BLaER1 treated with 17β-estradiol and CSF1 and Interleukin-3, amounts not matched to agents 10 nM and 100 nM (cell line): ENCODE data around the gene MORF4L1.
"Not testable (repeated sequence)": the region's sequence is repeated elsewhere in the genome, so short reads cannot be mapped to it uniquely, and the experiment has no call there.

Experiments used
- H3K27ac ChIP-seq, 11 experiments: shearing (Covaris generic); formaldehyde crosslinking; 2 replicates each; pipeline ENCODE4 v1.8.1; 2022
- H3K27me3 ChIP-seq, 11 experiments: shearing (Covaris generic); formaldehyde crosslinking; 2 replicates each; pipeline ENCODE4 v1.8.1; 2022
- H3K36me3 ChIP-seq, 11 experiments: shearing (Covaris generic); formaldehyde crosslinking; 2 replicates each; pipeline ENCODE4 v1.8.1; 2022
- H3K4me1 ChIP-seq, 10 experiments: shearing (Covaris generic); formaldehyde crosslinking; 2 replicates each; pipeline ENCODE4 v1.8.1; 2022
- H3K4me2 ChIP-seq, 11 experiments: shearing (Covaris generic); formaldehyde crosslinking; 2 replicates each; pipeline ENCODE4 v1.8.1; 2022
- H3K4me3 ChIP-seq, 10 experiments: shearing (Covaris generic); formaldehyde crosslinking; 2 replicates each; pipeline ENCODE4 v1.8.1; 2022
- H3K9ac ChIP-seq, 11 experiments: shearing (Covaris generic); formaldehyde crosslinking; 2 replicates each; pipeline ENCODE4 v1.8.1; 2022
- H3K9me3 ChIP-seq, 11 experiments: shearing (Covaris generic); formaldehyde crosslinking; replicated peaks in 1 of 11; 2 replicates each; pipeline ENCODE4 v1.8.1; 2022
- H4K20me1 ChIP-seq, 11 experiments: shearing (Covaris generic); formaldehyde crosslinking; 2 replicates each; pipeline ENCODE4 v1.8.1; 2022
- Cebpa-rat ChIP-seq, 11 experiments: shearing (Covaris generic); IDR thresholded peaks; 2 replicates each; pipeline ENCODE4 v1.8.1; 2022

Gene MORF4L1

DNA sequence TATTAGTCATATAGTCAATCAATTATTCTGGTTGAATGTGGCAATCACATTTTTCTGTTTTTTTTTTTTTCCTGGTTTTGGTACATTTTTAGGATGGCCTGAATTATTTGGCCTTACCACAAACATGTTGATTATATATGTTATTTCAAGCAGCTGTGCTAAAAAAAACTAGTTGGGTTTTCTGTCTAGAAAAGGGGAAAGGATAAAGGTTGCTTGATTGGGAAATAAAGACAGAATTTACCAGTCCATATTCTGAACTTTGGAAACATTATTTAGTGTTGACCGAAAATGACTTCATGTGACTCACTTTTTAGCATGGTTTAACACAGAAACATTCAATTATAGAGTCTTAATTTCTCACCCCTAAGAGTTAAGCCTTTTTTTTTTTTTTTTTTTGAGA, 8.1 kb downstream of the MORF4L1 start:
- Histone ChIP-seq H3K4me1 (peaks cover 37 to 53% (median 41%) of the 10 kb centered on the region in 10 experiments), H3K27ac (no peak overlapping the region), H3K9ac (no peak overlapping the region), H3K4me3 (no peak overlapping the region), H3K4me2 (no peak overlapping the region), H3K9me3 (no peaks in the 10 kb centered on the region), H3K27me3 (no peaks in the 10 kb centered on the region), H4K20me1 (peaks cover 100% of the 10 kb centered on the region in 11 experiments), H3K36me3 (peaks cover 60 to 81% (median 69%) of the 10 kb centered on the region in 11 experiments)
- TF ChIP-seq Cebpa-rat (IDR thresholded peaks at IDR 0.05): no peak

DNA sequence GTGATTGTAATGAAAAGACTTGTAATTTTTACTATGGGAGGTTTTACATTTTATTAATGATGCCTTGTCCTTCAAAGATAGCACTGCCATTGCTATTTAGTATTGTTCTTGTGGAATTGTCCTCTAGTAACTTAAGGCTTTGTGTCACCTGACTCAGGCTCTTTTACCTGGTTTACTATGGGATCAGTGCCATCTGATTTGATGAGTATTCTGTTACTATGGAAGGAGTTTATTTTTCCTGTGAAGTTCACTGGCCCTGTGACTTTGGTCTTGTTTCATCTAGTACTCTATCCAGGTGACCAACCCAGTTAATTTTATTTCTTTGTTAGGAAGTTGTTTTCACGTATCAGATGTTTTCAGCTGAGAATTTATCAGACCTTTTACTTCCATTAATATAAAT, 9.0 kb downstream of the MORF4L1 start:
- H3K36me3 ChIP-seq: peaks cover 69 to 83% (median 78%) of the 10 kb centered on the region in 11 experiments
- TF ChIP-seq Cebpa-rat (IDR thresholded peaks at IDR 0.05): no peak

DNA sequence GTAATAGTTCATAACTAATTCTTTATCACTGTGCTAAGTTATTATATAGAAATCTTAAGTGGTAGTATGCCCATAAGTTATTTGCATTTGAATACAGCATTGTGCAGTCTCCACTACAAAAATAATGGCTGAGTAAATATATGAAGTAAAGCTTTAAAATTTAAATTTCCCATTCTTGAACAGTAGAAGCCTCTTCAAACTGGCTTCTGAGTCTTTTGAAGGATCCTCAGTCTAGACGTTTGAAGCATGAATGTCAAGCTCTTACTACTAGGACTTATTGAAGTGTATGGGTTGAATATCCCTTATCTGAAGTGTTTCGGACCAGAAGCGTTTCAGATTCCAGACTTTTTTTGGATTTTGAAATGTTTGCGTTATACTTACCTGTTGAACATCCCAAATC, 16.3 kb downstream of the MORF4L1 start:
- no peak overlapping the region for H3K4me3 ChIP-seq
- no peak overlapping the region for H3K27ac ChIP-seq
- H3K9me3 ChIP-seq: no peaks in the 10 kb centered on the region
- no peak overlapping the region for H3K9ac ChIP-seq
- H4K20me1 ChIP-seq: peaks cover 62 to 100% (median 100%) of the 10 kb centered on the region in 11 experiments
- no peak for TF ChIP-seq Cebpa-rat (IDR thresholded peaks at IDR 0.05)
- no peaks in the 10 kb centered on the region for H3K27me3 ChIP-seq
- peaks cover 100% of the 10 kb centered on the region in 11 experiments for H3K36me3 ChIP-seq
- H3K4me2 ChIP-seq: no peak overlapping the region
- no peaks in the 10 kb centered on the region for H3K4me1 ChIP-seq

More for the DNA sequence above, 9.0 kb downstream of the MORF4L1 start:
- H3K27me3 ChIP-seq: no peaks in the 10 kb centered on the region
- H3K4me3 ChIP-seq: no peak overlapping the region
- peaks cover 28 to 44% (median 32%) of the 10 kb centered on the region in 10 experiments for H3K4me1 ChIP-seq
- H3K9ac ChIP-seq: no peak overlapping the region
- H4K20me1 ChIP-seq: peaks cover 99 to 100% (median 100%) of the 10 kb centered on the region in 11 experiments
- H3K4me2 ChIP-seq: no peak overlapping the region
- H3K27ac ChIP-seq: no peak overlapping the region
- H3K9me3 ChIP-seq: no peaks in the 10 kb centered on the region

DNA sequence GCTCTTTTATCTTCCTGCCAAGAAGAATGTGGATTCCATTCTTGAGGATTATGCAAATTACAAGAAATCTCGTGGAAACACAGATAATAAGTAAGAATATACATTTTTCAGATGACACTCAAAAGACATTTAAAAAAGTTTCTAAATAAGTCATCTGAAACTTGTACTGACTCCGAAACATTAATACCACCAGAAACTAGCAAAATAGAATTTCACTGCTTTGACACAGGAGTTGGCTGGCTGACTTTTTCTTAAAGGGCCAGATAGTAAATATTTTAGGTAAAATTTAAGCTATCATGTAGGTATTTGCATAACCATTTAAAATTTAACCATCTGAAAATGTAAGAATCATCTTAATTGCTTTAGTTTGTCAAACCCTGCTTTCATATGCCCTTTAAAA, 20.8 kb downstream of the MORF4L1 start:
- H4K20me1 ChIP-seq: peaks cover 54 to 100% (median 96%) of the 10 kb centered on the region in 11 experiments
- no peak overlapping the region for H3K27ac ChIP-seq
- H3K36me3 ChIP-seq: peaks cover 99 to 100% (median 100%) of the 10 kb centered on the region in 11 experiments
- H3K9me3 ChIP-seq: no peaks in the 10 kb centered on the region
- H3K9ac ChIP-seq: no peak overlapping the region
- no peak overlapping the region for H3K4me2 ChIP-seq
- H3K4me1 ChIP-seq: no peaks in the 10 kb centered on the region
- no peak for TF ChIP-seq Cebpa-rat (IDR thresholded peaks at IDR 0.05)
- no peak overlapping the region for H3K4me3 ChIP-seq
- H3K27me3 ChIP-seq: no peaks in the 10 kb centered on the region

DNA sequence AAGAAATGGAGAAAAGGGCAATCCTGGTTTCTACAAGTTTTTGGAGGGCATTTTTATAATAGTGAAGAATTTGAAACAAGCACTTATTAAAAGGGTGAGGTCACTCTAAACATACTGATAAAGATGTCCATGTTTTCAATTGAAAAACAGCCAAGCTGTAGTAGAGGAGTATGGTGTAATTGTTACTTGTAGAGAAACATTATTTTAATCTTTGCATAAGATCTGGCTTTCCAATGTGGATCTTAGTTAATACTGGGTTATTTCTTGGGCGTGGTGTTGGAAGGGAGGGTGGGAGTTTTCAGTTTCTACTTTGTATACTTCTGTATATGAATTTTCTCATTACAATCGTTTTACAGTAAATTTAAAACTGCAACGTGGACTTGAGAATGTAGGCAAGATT, 22.8 kb downstream of the MORF4L1 start:
- no peaks in the 10 kb centered on the region for H3K27me3 ChIP-seq
- no peak overlapping the region for H3K27ac ChIP-seq
- H3K9me3 ChIP-seq: no peaks in the 10 kb centered on the region
- no peak for TF ChIP-seq Cebpa-rat (IDR thresholded peaks at IDR 0.05)
- no peak overlapping the region for H3K4me2 ChIP-seq
- no peak overlapping the region for H3K4me3 ChIP-seq
- H3K9ac ChIP-seq: no peak overlapping the region
- H4K20me1 ChIP-seq: peaks cover 54 to 100% (median 97%) of the 10 kb centered on the region in 11 experiments
- no peaks in the 10 kb centered on the region for H3K4me1 ChIP-seq
- peaks cover 97 to 100% (median 100%) of the 10 kb centered on the region in 11 experiments for H3K36me3 ChIP-seq

DNA sequence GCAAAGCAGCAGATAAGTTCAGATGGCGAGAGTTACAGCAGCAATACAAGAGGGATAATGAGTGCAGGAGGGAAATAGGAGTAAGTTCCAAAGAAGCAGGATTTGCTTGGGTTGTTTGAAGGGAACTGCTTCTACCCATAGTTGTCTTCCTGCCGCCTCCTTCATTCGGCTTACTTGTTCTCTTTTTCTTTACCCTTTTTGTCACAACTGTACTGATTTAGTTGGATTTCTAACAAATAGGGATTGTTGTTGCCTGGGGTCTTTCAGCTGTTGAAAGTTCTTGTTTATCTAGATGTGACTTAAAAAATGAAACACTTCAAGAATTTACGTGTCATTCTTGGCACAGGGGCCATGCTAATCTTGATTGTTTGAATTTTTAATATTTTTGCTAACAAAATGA, 25.9 kb downstream of the MORF4L1 start:
- no peaks in the 10 kb centered on the region for H3K9me3 ChIP-seq
- H3K4me2 ChIP-seq: no peak overlapping the region
- peaks cover 97 to 100% (median 100%) of the 10 kb centered on the region in 11 experiments for H3K36me3 ChIP-seq
- H4K20me1 ChIP-seq: peaks cover 71 to 100% (median 97%) of the 10 kb centered on the region in 11 experiments
- no peaks in the 10 kb centered on the region for H3K27me3 ChIP-seq
- H3K9ac ChIP-seq: no peak overlapping the region
- no peak for TF ChIP-seq Cebpa-rat (IDR thresholded peaks at IDR 0.05)
- no peak overlapping the region for H3K4me3 ChIP-seq
- peaks cover 0 to 18% (median 0%) of the 10 kb centered on the region in 10 experiments; a peak in 6 of 20 replicates for H3K4me1 ChIP-seq
- no peak overlapping the region for H3K27ac ChIP-seq

DNA sequence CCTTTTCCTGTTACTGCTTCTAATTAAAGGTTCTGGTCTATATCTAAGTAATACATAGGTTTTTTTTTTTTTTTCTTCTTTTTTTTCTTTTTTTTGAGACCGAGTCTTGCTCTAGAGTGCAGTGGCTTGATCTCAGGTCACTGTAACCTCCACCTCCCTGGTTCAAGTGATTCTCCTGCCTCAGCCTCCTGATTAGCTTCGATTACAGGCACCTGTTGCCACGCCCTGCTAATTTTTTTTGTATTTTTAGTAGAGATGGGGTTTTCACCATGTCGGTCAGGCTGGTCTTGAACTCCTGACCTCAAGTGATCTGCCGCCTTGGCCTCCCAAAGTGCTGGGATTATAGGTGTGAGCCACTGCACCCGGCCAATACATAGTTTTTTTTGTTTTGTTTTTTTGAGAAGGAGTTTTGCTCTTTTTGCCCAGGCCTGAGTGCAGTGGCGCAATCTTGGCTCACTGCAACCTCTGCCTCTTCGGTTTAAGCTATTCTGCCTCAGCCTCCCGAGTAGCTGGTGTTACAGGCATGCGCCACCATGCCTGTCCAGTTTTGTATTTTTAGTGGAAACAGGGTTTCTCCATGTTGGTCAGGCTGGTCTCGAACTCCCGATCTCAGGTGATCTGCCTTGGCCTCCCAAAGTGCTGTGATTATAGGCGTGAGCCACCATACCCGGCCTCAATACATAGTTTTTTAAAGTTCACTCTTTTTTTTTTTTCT, 28.3 kb downstream of the MORF4L1 start:
- not testable (repeated sequence) for H3K9ac ChIP-seq, H3K27me3 ChIP-seq, H3K27ac ChIP-seq, H3K4me3 ChIP-seq, H3K9me3 ChIP-seq, H3K4me2 ChIP-seq
- Histone ChIP-seq H4K20me1 (peaks cover 66 to 100% (median 95%) of the 10 kb centered on the region in 11 experiments), H3K4me1 (peaks cover 0 to 18% (median under 1%) of the 10 kb centered on the region in 10 experiments; a peak in 8 of 20 replicates), H3K36me3 (peaks cover 97 to 100% (median 100%) of the 10 kb centered on the region in 11 experiments)

DNA sequence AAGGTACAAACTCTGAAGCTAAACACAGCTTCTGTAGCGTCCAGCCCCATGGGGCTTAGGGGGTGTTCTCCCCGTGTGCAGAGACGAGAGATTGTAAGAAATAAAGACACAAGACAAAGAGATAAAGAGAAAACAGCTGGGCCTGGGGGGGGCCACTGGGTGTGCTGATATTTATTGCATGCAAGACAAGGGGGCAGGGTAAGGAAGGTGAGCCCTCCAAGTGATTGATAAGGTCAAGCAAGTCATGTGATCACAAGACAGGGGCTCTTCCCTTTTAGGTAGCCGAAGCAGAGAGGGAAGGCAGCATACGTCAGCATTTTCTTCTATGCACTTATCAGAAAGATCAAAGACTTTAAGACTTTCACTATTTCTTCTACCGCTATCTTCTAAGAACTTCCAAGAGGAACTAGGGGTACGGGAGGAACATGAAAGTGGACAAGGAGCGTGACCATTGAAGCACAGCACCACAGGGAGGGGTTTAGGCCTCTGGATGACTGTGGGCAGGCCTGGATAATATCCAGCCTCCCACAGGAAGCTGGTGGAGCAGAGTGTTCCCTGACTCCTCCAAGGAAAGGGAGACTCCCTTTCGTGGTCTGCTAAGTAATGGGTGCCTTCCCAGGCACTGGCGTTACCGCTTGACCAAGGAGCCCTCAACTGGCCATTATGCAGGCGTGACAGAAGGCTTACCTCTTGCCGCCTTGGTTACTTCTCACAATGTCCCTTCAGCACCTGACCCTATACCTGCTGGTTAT, 29.8 kb downstream of the MORF4L1 start:
- peaks cover 65 to 100% (median 97%) of the 10 kb centered on the region in 11 experiments for H4K20me1 ChIP-seq
- not testable (repeated sequence) for H3K9ac ChIP-seq, H3K9me3 ChIP-seq, H3K4me2 ChIP-seq, H3K4me3 ChIP-seq, H3K27me3 ChIP-seq, H3K27ac ChIP-seq
- peaks cover 97 to 100% (median 100%) of the 10 kb centered on the region in 11 experiments for H3K36me3 ChIP-seq
- H3K4me1 ChIP-seq: peaks cover 0 to 28% (median 2%) of the 10 kb centered on the region in 10 experiments; a peak in 9 of 20 replicates

DNA sequence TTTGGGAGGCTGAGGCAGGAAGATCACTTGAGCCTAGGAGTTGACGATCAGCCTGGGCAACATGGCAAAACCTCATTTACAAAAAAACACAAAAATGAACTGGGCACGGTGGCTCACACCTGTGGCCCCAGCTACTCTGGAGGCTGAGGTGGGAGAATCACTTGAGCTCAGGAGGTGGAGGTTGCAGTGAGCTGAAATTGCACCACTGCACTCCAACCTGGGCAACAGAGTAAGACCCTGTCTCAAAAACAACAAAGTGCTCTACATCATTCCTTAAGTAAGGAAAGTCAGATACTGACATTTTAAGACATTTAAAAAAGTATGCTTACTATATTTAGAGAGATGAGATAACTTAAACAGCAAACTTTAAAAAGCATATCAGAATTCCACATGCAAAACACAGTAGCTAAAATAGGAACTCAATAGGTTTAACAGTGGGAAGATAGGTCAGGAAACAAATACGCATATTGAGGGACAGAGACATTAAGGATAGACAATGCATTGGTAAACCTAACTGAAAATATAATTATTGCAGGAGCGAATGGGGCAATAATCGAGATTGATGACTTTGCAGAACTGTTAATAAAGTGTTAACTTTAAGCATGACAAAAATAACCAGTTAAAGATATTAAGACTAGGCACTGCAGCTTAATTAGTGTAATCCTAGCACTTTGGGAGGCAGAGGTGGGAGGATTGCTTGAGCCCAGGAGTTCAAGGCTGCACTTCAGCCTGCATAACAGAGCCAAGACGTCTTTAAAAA, 32.1 kb downstream of the MORF4L1 start:
- H3K36me3 ChIP-seq: peaks cover 78 to 97% (median 89%) of the 10 kb centered on the region in 11 experiments

More for the DNA sequence above, 32.1 kb downstream of the MORF4L1 start:
- H4K20me1 ChIP-seq: peaks cover 55 to 98% (median 89%) of the 10 kb centered on the region in 11 experiments
- no peaks in the 10 kb centered on the region for H3K9me3 ChIP-seq
- no peak overlapping the region for H3K4me3 ChIP-seq
- TF ChIP-seq Cebpa-rat (IDR thresholded peaks at IDR 0.05): no peak
- H3K4me2 ChIP-seq: no peak overlapping the region
- peaks cover 6 to 48% (median 18%) of the 10 kb centered on the region in 10 experiments for H3K4me1 ChIP-seq
- H3K27ac ChIP-seq: no peak overlapping the region; a peak in 1 of 22 replicates
- H3K9ac ChIP-seq: no peak overlapping the region
- H3K27me3 ChIP-seq: no peaks in the 10 kb centered on the region
